ENCODE measurements around the gene SEMA5A.
"Not testable (repeated sequence)": the region's sequence is repeated elsewhere in the genome, so short reads cannot be mapped to it uniquely, and the experiment has no call there.

The SEMA5A gene

DNA sequence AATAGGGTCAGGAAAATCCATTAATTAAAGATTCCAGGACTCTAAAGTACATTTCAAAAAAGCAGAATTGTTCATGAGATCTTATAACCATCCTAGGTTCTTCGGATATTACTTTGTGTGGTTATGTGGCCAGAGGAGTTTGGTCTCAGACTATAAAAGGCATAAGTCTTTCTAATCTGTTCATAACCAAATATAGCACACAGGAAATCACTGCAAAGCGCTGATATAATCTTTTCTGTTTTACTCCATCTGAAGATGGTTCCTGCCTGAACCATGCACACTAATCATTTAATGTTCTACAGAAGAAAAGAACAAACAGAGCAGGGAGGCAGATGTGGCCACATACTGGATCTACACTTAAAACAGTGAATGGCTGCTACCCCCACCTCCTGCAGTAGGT is 182.8 kb downstream of the SEMA5A start:
- Histone ChIP-seq H3K9ac (ENCODE audit: low read length in 5 of 5) (no peak overlapping the region), H3K27ac (ENCODE audit: low read depth, low read length) (no peak overlapping the region), H3K36me3 (ENCODE audit: control insufficient read depth in 5 of 5, insufficient read depth in 5 of 5, low read length in 5 of 5) (no peaks in the 10 kb centered on the region), H3K27me3 (ENCODE audit: control insufficient read depth in 5 of 5, insufficient read depth in 4 of 5, low read length in 5 of 5) (no peaks in the 10 kb centered on the region), H3K9me3 (ENCODE audit: control insufficient read depth in 5 of 5, low read length in 5 of 5) (no peaks in the 10 kb centered on the region), H3K4me1 (ENCODE audit: control insufficient read depth in 5 of 5, insufficient read depth in 5 of 5, low read length in 5 of 5) (peaks cover 0 to 9% (median 6%) of the 10 kb centered on the region in 5 donors), H3K4me3 (ENCODE audit: low read depth in 1 of 5, low read length in 5 of 5) (no peak overlapping the region)

DNA sequence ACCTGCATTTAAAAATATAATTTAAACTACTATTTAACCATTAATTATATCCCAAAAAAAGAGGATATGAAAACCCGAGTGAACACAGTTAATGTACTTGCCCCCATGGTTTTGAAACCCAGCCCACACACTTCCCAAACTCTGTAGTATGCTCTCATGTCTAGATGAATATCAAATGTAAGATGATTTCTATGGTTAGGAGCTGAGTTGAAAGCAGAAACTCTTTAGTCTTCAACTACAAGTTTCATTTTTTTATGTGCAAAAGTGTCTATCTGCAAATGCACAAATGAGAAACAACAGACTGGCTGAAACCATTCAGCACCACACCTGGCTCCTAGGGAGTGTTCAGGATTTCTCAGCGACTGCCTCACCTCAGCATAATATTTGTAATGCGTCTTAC is 183.3 kb downstream of the SEMA5A start:
- H3K4me3 ChIP-seq (ENCODE audit: low read depth in 1 of 5, low read length in 5 of 5), result no peak overlapping the region
- H3K27ac ChIP-seq (ENCODE audit: low read depth, low read length), result no peak overlapping the region
- no peaks in the 10 kb centered on the region for H3K27me3 ChIP-seq (ENCODE audit: control insufficient read depth in 5 of 5, insufficient read depth in 4 of 5, low read length in 5 of 5)
- peaks cover 0 to 9% (median 6%) of the 10 kb centered on the region in 5 donors for H3K4me1 ChIP-seq (ENCODE audit: control insufficient read depth in 5 of 5, insufficient read depth in 5 of 5, low read length in 5 of 5)
- no peaks in the 10 kb centered on the region for H3K36me3 ChIP-seq (ENCODE audit: control insufficient read depth in 5 of 5, insufficient read depth in 5 of 5, low read length in 5 of 5)
- no peak overlapping the region for H3K9ac ChIP-seq (ENCODE audit: low read length in 5 of 5)
- H3K9me3 ChIP-seq (ENCODE audit: control insufficient read depth in 5 of 5, low read length in 5 of 5), result no peaks in the 10 kb centered on the region

DNA sequence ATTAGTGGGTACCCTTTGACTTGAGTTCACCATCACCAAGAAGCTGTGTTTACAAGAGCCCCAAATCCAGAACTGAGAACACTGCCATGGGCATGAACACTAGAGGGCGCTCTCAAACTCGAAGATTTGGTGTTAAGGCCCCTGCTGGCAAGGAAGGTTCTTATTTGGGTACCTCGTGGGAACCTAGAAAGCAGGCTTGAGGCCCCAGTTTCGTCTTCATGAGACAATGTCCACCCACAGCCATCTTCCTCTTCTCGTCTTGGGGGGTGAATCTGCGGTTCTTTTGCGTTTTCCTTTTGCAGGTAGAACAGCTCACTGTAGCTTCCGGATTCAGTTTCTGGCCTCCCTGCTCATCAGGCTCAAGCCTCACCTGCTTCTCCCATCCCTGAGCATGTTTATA is 184.0 kb downstream of the SEMA5A start:
- Histone ChIP-seq H3K27ac (ENCODE audit: low read depth, low read length) (no peak overlapping the region), H3K4me1 (ENCODE audit: control insufficient read depth in 5 of 5, insufficient read depth in 5 of 5, low read length in 5 of 5) (peaks cover 0 to 9% (median 6%) of the 10 kb centered on the region in 5 donors), H3K36me3 (ENCODE audit: control insufficient read depth in 5 of 5, insufficient read depth in 5 of 5, low read length in 5 of 5) (no peaks in the 10 kb centered on the region), H3K4me3 (ENCODE audit: low read depth in 1 of 5, low read length in 5 of 5) (no peak overlapping the region), H3K9ac (ENCODE audit: low read length in 5 of 5) (no peak overlapping the region), H3K27me3 (ENCODE audit: control insufficient read depth in 5 of 5, insufficient read depth in 4 of 5, low read length in 5 of 5) (no peaks in the 10 kb centered on the region), H3K9me3 (ENCODE audit: control insufficient read depth in 5 of 5, low read length in 5 of 5) (no peaks in the 10 kb centered on the region)

DNA sequence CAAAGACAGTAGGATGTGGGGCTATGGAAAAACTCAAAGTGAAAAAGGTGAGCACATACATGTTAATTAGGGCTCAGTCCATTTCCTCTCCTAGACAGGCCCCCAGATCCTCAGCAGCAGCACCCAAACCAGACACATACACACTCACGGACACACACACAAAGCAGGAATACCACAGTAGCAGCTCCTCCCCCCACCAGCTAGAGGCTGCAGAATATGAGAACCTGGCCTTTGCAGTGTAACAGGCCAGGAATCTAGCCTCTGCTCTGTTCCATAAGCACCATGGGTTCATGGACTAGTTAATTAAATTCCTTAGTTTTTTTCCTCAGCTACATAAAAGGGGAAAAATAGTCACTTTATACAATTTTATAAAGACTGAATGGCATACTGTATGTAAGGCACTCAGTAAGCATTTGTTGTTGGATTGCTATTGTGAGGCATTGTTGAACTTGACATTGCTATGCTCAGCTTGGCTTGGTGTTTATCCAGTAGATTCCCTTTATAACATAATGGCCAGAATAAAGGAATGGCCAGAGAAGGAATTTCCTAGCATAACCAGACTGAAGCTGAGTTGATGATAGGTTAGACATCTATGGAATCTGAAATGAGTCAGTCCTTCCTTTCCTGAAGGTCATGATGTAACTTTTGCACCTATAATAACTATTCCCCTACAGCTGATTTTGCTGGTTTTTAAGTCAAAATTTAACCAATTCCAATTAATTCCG is 186.8 kb downstream of the SEMA5A start:
- no peak overlapping the region for H3K4me3 ChIP-seq (ENCODE audit: low read depth in 1 of 5, low read length in 5 of 5)
- no peaks in the 10 kb centered on the region for H3K27me3 ChIP-seq (ENCODE audit: control insufficient read depth in 5 of 5, insufficient read depth in 4 of 5, low read length in 5 of 5)
- peaks cover 0 to 9% (median 6%) of the 10 kb centered on the region in 5 donors for H3K4me1 ChIP-seq (ENCODE audit: control insufficient read depth in 5 of 5, insufficient read depth in 5 of 5, low read length in 5 of 5)
- no peaks in the 10 kb centered on the region for H3K36me3 ChIP-seq (ENCODE audit: control insufficient read depth in 5 of 5, insufficient read depth in 5 of 5, low read length in 5 of 5)
- no peak overlapping the region for H3K27ac ChIP-seq (ENCODE audit: low read depth, low read length)
- H3K9me3 ChIP-seq (ENCODE audit: control insufficient read depth in 5 of 5, low read length in 5 of 5), result no peaks in the 10 kb centered on the region
- H3K9ac ChIP-seq (ENCODE audit: low read length in 5 of 5), result no peak overlapping the region

DNA sequence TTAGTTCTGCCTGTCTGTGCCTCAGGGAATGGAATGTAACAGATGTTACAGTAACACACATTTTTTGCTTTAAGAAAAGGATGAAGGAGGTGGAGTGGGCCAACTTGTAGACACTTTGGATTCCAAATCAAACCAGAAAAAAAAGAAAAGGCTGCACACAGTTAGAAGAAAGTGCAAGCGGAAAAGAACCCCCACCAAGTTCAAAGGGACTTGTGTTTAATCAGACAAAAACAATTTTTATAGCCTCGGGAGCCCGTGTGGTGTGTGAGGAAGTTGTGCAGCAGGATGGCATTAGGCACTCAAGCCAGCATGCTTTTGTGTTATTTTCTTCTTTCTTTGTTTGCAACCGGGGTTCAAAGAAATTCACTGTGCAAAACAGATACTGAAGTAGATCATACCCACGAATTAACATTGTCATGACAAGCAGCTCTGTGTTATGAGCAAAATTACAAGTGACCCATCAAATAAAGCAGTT is 189.5 kb downstream of the SEMA5A start:
- H3K4me3 ChIP-seq (ENCODE audit: low read depth in 1 of 5, low read length in 5 of 5), result no peak overlapping the region
- peaks cover 0 to 5% (median 0%) of the 10 kb centered on the region in 5 donors for H3K4me1 ChIP-seq (ENCODE audit: control insufficient read depth in 5 of 5, insufficient read depth in 5 of 5, low read length in 5 of 5)
- no peak overlapping the region for H3K9ac ChIP-seq (ENCODE audit: low read length in 5 of 5)
- no peak overlapping the region for H3K27ac ChIP-seq (ENCODE audit: low read depth, low read length)
- H3K9me3 ChIP-seq (ENCODE audit: control insufficient read depth in 5 of 5, low read length in 5 of 5), result no peaks in the 10 kb centered on the region
- no peaks in the 10 kb centered on the region for H3K27me3 ChIP-seq (ENCODE audit: control insufficient read depth in 5 of 5, insufficient read depth in 4 of 5, low read length in 5 of 5)
- H3K36me3 ChIP-seq (ENCODE audit: control insufficient read depth in 5 of 5, insufficient read depth in 5 of 5, low read length in 5 of 5), result no peaks in the 10 kb centered on the region

DNA sequence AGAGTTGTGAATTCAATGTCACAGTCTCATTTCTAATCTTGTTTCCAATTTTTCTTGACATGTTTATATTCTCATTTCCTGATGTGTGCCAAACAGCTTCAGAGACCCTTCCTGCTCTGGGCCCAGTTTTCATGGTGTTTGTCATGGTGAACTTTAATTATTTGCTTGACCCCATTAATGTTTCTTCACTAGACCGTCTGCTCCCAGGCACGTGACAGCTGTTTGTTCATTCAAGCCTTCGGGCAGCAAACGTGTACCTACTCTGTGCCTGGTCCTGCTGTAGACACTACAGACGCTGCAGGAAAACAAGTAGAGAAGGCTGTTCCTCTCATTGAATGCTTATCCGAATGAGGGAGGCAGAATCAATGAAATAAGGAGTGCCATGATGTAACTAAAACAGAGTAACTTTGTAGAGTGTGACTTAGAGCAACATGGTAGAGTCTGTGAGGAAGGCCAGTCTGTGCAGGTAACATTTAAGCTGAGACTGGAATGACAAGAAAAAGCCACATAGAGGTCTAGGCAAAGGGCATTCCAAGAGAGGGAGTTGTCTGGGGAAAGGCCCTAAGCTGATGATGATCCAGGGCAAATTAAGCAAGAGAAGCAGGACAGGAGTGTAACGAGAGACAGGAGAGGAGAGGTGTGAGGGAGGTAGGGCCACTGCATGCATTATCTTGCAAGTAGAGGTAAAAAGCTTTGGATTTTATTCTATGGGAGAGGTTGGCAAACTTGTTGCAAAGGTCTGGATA is 191.4 kb downstream of the SEMA5A start:
- Histone ChIP-seq H3K4me1 (ENCODE audit: control insufficient read depth in 5 of 5, insufficient read depth in 5 of 5, low read length in 5 of 5) (peaks cover 0 to 15% (median 0%) of the 10 kb centered on the region in 5 donors), H3K9me3 (ENCODE audit: control insufficient read depth in 5 of 5, low read length in 5 of 5) (no peaks in the 10 kb centered on the region), H3K9ac (ENCODE audit: low read length in 5 of 5) (no peak overlapping the region), H3K4me3 (ENCODE audit: low read depth in 1 of 5, low read length in 5 of 5) (no peak overlapping the region), H3K36me3 (ENCODE audit: control insufficient read depth in 5 of 5, insufficient read depth in 5 of 5, low read length in 5 of 5) (no peaks in the 10 kb centered on the region), H3K27me3 (ENCODE audit: control insufficient read depth in 5 of 5, insufficient read depth in 4 of 5, low read length in 5 of 5) (no peaks in the 10 kb centered on the region), H3K27ac (ENCODE audit: low read depth, low read length) (no peak overlapping the region)

DNA sequence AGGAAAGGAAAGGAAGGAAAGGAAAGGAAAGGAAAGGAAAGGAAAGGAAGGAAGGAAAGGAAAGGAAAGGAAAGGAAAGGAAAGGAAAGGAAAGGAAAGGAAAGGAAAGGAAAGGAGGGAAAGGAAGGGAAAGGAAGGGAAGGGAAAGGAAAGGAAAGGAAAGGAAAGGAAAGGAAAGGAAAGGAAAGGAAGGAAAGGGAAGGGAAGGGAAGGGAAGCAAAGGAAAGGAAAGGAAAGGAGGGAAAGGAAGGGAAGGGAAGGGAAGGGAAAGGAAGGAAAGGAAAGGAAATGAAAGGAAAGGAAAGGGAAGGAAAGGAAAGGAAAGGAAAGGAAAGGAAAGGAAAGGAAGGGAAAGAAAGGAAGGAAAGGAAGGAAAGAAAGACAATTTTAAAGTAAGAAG is 192.8 kb downstream of the SEMA5A start:
- not testable (repeated sequence) for H3K4me3 ChIP-seq (ENCODE audit: low read depth in 1 of 5, low read length in 5 of 5); H3K36me3 ChIP-seq (ENCODE audit: control insufficient read depth in 5 of 5, insufficient read depth in 5 of 5, low read length in 5 of 5); H3K9ac ChIP-seq (ENCODE audit: low read length in 5 of 5); H3K9me3 ChIP-seq (ENCODE audit: control insufficient read depth in 5 of 5, low read length in 5 of 5); H3K27me3 ChIP-seq (ENCODE audit: control insufficient read depth in 5 of 5, insufficient read depth in 4 of 5, low read length in 5 of 5); H3K27ac ChIP-seq (ENCODE audit: low read depth, low read length)
- peaks cover 0 to 15% (median 0%) of the 10 kb centered on the region in 5 donors for H3K4me1 ChIP-seq (ENCODE audit: control insufficient read depth in 5 of 5, insufficient read depth in 5 of 5, low read length in 5 of 5)

DNA sequence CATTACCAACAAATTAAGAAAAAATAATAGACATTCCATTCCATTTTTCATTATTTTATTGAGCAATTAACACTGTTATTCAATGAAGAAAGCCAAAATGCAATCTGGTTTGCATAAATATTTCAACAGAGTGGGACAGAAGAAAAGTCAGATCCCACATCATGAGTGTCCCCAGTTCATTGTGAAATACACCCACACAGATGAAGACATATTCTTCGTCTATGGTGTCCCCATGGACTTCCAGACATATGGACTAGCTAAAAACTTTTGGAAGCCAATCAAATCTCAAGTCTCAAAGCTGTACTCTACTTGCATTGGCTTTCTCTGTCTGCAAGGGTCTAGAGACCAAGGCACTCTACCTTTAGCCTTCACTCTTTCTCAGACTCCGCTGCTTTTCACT is 194.3 kb downstream of the SEMA5A start:
- no peaks in the 10 kb centered on the region for H3K9me3 ChIP-seq (ENCODE audit: control insufficient read depth in 5 of 5, low read length in 5 of 5)
- no peaks in the 10 kb centered on the region for H3K27me3 ChIP-seq (ENCODE audit: control insufficient read depth in 5 of 5, insufficient read depth in 4 of 5, low read length in 5 of 5)
- no peak overlapping the region for H3K9ac ChIP-seq (ENCODE audit: low read length in 5 of 5)
- H3K36me3 ChIP-seq (ENCODE audit: control insufficient read depth in 5 of 5, insufficient read depth in 5 of 5, low read length in 5 of 5), result no peaks in the 10 kb centered on the region
- H3K4me3 ChIP-seq (ENCODE audit: low read depth in 1 of 5, low read length in 5 of 5), result no peak overlapping the region
- H3K4me1 ChIP-seq (ENCODE audit: control insufficient read depth in 5 of 5, insufficient read depth in 5 of 5, low read length in 5 of 5), result peaks cover 0 to 15% (median 0%) of the 10 kb centered on the region in 5 donors
- no peak overlapping the region for H3K27ac ChIP-seq (ENCODE audit: low read depth, low read length)

DNA sequence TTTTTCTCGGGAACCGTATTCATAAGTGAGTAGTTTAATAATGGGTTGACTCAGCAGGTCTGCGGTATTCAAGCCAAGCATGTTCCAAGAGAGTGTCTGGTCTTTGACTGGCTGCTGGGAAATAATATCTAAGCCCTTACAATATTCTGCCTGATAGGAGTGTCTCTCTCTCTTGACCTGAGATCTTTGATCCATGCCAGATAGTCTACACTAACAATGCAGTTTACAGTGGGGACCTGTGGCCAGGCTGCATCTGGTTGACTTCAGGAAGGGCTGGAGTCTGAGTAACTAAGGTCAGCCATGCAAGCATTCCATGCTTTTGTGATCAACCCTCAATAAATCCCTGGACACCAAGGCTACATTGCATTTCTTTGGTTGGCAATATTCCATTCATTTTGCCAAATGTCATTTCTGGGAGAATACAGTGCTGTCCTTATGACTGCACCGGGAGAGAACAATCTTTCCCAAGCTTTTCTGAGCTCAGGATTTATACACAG is 195.5 kb downstream of the SEMA5A start:
- Histone ChIP-seq H3K27ac (ENCODE audit: low read depth, low read length) (no peak overlapping the region), H3K4me3 (ENCODE audit: low read depth in 1 of 5, low read length in 5 of 5) (no peak overlapping the region), H3K27me3 (ENCODE audit: control insufficient read depth in 5 of 5, insufficient read depth in 4 of 5, low read length in 5 of 5) (no peaks in the 10 kb centered on the region)

DNA sequence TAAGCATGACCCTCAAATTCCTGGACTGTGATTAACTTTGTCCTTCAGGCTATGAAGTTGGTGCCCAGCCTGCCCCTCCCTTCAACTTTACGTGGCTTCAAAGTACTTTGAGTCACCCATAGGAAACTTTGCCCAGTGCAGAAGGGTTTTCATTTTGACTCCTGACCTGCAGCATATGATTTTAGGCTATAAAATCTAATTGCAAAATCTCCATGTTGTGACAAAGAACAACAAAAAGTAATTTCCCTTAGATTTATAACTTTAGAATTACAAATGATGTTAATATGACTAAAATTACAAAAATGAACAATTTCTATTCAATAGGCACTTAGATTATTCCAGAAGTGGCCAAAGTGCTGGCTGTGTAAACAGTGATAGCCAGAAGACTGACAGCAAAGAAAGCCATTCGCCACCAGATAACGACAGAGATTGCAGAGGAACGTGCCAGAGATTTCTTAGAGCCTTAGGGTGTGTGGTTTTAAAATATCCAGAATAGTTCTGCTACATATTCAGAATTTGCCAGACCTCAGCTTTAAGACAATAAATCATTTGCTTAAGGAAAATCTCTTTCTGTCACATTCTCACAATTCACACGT is 197.4 kb downstream of the SEMA5A start:
- Histone ChIP-seq H3K9ac (ENCODE audit: low read length in 5 of 5) (no peak overlapping the region), H3K4me3 (ENCODE audit: low read depth in 1 of 5, low read length in 5 of 5) (no peak overlapping the region), H3K9me3 (ENCODE audit: control insufficient read depth in 5 of 5, low read length in 5 of 5) (no peaks in the 10 kb centered on the region), H3K36me3 (ENCODE audit: control insufficient read depth in 5 of 5, insufficient read depth in 5 of 5, low read length in 5 of 5) (no peaks in the 10 kb centered on the region), H3K4me1 (ENCODE audit: control insufficient read depth in 5 of 5, insufficient read depth in 5 of 5, low read length in 5 of 5) (peaks cover 0 to 15% (median 0%) of the 10 kb centered on the region in 5 donors), H3K27ac (ENCODE audit: low read depth, low read length) (no peak overlapping the region), H3K27me3 (ENCODE audit: control insufficient read depth in 5 of 5, insufficient read depth in 4 of 5, low read length in 5 of 5) (no peaks in the 10 kb centered on the region)

More for the DNA sequence above, 195.5 kb downstream of the SEMA5A start:
- Histone ChIP-seq H3K9ac (ENCODE audit: low read length in 5 of 5) (no peak overlapping the region), H3K36me3 (ENCODE audit: control insufficient read depth in 5 of 5, insufficient read depth in 5 of 5, low read length in 5 of 5) (no peaks in the 10 kb centered on the region), H3K4me1 (ENCODE audit: control insufficient read depth in 5 of 5, insufficient read depth in 5 of 5, low read length in 5 of 5) (peaks cover 0 to 15% (median 0%) of the 10 kb centered on the region in 5 donors), H3K9me3 (ENCODE audit: control insufficient read depth in 5 of 5, low read length in 5 of 5) (no peaks in the 10 kb centered on the region)
